Adrenal gland (tissue), 5 donors: ENCODE results near the gene MFSD12.

Source experiments
- CTCF ChIP-seq, 6 experiments: fragments of 450-650 bp in 4 of 6; fragments of 200-600 bp in 2 of 6; sonication (generic) in 1 of 6; IDR thresholded peaks; 1 replicate in 5 of 6; 2 replicates in 1 of 6; pipeline versions ENCODE4 v1.5.1 to v1.8.0; 2016 to 2021; ENCODE audit warnings: antibody characterized with exemption in 6 of 6, mild to moderate bottlenecking in 2 of 6, moderate library complexity in 1 of 6
- POLR2A ChIP-seq, 2 donors: fragments of 450-650 bp; IDR thresholded peaks; one replicate each; pipeline ENCODE4 v1.6.1; 2017; ENCODE audit warnings: antibody characterized with exemption in 2 of 2, mild to moderate bottlenecking in 2 of 2, moderate library complexity in 1 of 2
- donor health status: DM: no; HTN: no; CAD: no.

GRCh38 chr19:3543150-3544057 lies 14.0 kb downstream of the MFSD12 start:
- TF ChIP-seq CTCF (IDR thresholded peaks at IDR 0.05) (no peak), POLR2A (IDR thresholded peaks at IDR 0.05) (no peak)
